ENCODE data around the gene SSR3.

Gene SSR3

DNA sequence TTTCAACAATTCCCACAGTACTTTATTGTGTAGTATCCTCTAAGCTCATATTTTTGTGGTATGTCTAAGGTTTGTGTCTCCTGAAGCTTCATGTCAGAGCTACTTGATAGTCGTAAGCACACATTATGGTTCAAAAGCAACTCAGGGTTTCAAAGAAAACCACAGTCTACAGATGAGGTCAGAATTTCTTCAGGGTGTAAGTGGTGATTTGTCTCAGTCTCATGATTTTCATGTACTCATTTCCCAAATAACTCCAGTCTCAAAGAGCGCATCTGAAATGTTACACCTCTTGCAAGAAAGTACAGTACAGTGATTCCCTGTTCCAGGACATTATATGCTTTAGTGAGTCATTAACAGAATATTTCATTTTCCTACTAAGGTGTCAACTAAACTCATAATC, 47.5 kb upstream of the SSR3 start:
- Histone ChIP-seq H3F3A (ENCODE audit: insufficient read depth, low read length) (no peaks in the 10 kb centered on the region), H2AFZ (ENCODE audit: low read length) (no peak overlapping the region), H3K4me3 (ENCODE audit: low read length) (no peak overlapping the region), H3K4me2 (ENCODE audit: low read depth, low read length) (no peak overlapping the region), H3K9ac (ENCODE audit: low read length) (no peak overlapping the region), H3K9me2 (replicated peaks; ENCODE audit: insufficient read depth, low read length) (no peaks in the 10 kb centered on the region), H3K9me3 (replicated peaks; ENCODE audit: insufficient read depth, low read length) (no peaks in the 10 kb centered on the region), H3K27ac (ENCODE audit: low read length) (no peak overlapping the region), H3K79me2 (ENCODE audit: low read length) (no peaks in the 10 kb centered on the region), H3K27me3 (replicated peaks; ENCODE audit: insufficient read depth, low read length) (no peaks in the 10 kb centered on the region), H4K20me1 (ENCODE audit: insufficient read depth, low read length) (no peaks in the 10 kb centered on the region), H3K4me1 (ENCODE audit: low read length) (no peaks in the 10 kb centered on the region), H3K36me3 (replicated peaks; ENCODE audit: insufficient read depth, low read length) (no peaks in the 10 kb centered on the region)
- TF ChIP-seq, protein P1, sequence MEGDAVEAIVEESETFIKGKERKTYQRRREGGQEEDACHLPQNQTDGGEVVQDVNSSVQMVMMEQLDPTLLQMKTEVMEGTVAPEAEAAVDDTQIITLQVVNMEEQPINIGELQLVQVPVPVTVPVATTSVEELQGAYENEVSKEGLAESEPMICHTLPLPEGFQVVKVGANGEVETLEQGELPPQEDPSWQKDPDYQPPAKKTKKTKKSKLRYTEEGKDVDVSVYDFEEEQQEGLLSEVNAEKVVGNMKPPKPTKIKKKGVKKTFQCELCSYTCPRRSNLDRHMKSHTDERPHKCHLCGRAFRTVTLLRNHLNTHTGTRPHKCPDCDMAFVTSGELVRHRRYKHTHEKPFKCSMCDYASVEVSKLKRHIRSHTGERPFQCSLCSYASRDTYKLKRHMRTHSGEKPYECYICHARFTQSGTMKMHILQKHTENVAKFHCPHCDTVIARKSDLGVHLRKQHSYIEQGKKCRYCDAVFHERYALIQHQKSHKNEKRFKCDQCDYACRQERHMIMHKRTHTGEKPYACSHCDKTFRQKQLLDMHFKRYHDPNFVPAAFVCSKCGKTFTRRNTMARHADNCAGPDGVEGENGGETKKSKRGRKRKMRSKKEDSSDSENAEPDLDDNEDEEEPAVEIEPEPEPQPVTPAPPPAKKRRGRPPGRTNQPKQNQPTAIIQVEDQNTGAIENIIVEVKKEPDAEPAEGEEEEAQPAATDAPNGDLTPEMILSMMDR (IDR thresholded peaks at IDR 0.05; ENCODE audit: low read length), result no peak
- no peak for TF ChIP-seq EZH2 (optimal IDR thresholded peaks at IDR 0.05; ENCODE audit: low read depth, low read length)
- no peak for TF ChIP-seq EZH2phosphoT487 (IDR thresholded peaks at IDR 0.05; ENCODE audit: low read length)
- no peak for DNase-seq

- H3F3A ChIP-seq (ENCODE audit: insufficient read depth, low read length), result no peaks in the 10 kb centered on the region
- no peaks in the 10 kb centered on the region for H3K27me3 ChIP-seq (replicated peaks; ENCODE audit: insufficient read depth, low read length)
- no peak overlapping the region for H3K4me2 ChIP-seq (ENCODE audit: low read depth, low read length)
- no peak for TF ChIP-seq EZH2phosphoT487 (IDR thresholded peaks at IDR 0.05; ENCODE audit: low read length)
- no peaks in the 10 kb centered on the region for H4K20me1 ChIP-seq (ENCODE audit: insufficient read depth, low read length)
- H3K9me2 ChIP-seq (replicated peaks; ENCODE audit: insufficient read depth, low read length), result no peaks in the 10 kb centered on the region
- DNase-seq, result no peak
- no peaks in the 10 kb centered on the region for H3K9me3 ChIP-seq (replicated peaks; ENCODE audit: insufficient read depth, low read length)
- H3K79me2 ChIP-seq (ENCODE audit: low read length), result no peaks in the 10 kb centered on the region
- H2AFZ ChIP-seq (ENCODE audit: low read length), result no peak overlapping the region
- no peak overlapping the region for H3K27ac ChIP-seq (ENCODE audit: low read length)
- H3K4me1 ChIP-seq (ENCODE audit: low read length), result no peaks in the 10 kb centered on the region
- H3K9ac ChIP-seq (ENCODE audit: low read length), result no peak overlapping the region
- H3K36me3 ChIP-seq (replicated peaks; ENCODE audit: insufficient read depth, low read length), result no peaks in the 10 kb centered on the region
- H3K4me3 ChIP-seq (ENCODE audit: low read length), result no peak overlapping the region
Measured at GRCh38 chr3:156601497-156601896, 46.6 kb upstream of the SSR3 start.

- H2AFZ ChIP-seq (ENCODE audit: low read length), result no peak overlapping the region
- H3K4me3 ChIP-seq (ENCODE audit: low read length), result no peak overlapping the region
- no peaks in the 10 kb centered on the region for H3K27me3 ChIP-seq (replicated peaks; ENCODE audit: insufficient read depth, low read length)
- TF ChIP-seq EZH2phosphoT487 (IDR thresholded peaks at IDR 0.05; ENCODE audit: low read length), result no peak
- TF ChIP-seq, protein P1 (IDR thresholded peaks at IDR 0.05; ENCODE audit: low read length), result no peak
- TF ChIP-seq EZH2 (optimal IDR thresholded peaks at IDR 0.05; ENCODE audit: low read depth, low read length), result no peak
- no peak overlapping the region for H3K4me2 ChIP-seq (ENCODE audit: low read depth, low read length)
- H3K79me2 ChIP-seq (ENCODE audit: low read length), result no peaks in the 10 kb centered on the region
- H3K9me2 ChIP-seq (replicated peaks; ENCODE audit: insufficient read depth, low read length), result no peaks in the 10 kb centered on the region
- H3K36me3 ChIP-seq (replicated peaks; ENCODE audit: insufficient read depth, low read length), result no peaks in the 10 kb centered on the region
- H3K9me3 ChIP-seq (replicated peaks; ENCODE audit: insufficient read depth, low read length), result no peaks in the 10 kb centered on the region
- H3K27ac ChIP-seq (ENCODE audit: low read length), result no peak overlapping the region
- H3K4me1 ChIP-seq (ENCODE audit: low read length), result no peaks in the 10 kb centered on the region
- H3F3A ChIP-seq (ENCODE audit: insufficient read depth, low read length), result no peaks in the 10 kb centered on the region
- H3K9ac ChIP-seq (ENCODE audit: low read length), result no peak overlapping the region
- no peak for DNase-seq
- no peaks in the 10 kb centered on the region for H4K20me1 ChIP-seq (ENCODE audit: insufficient read depth, low read length)
Measured at GRCh38 chr3:156600834-156601233, 45.9 kb upstream of the SSR3 start.

GRCh38 chr3:156599089-156599874, 44.4 kb upstream of the SSR3 start:
- Histone ChIP-seq H3K9me3 (replicated peaks; ENCODE audit: insufficient read depth, low read length) (no peaks in the 10 kb centered on the region), H3K27me3 (replicated peaks; ENCODE audit: insufficient read depth, low read length) (no peaks in the 10 kb centered on the region), H4K20me1 (ENCODE audit: insufficient read depth, low read length) (no peaks in the 10 kb centered on the region), H3F3A (ENCODE audit: insufficient read depth, low read length) (no peaks in the 10 kb centered on the region), H2AFZ (ENCODE audit: low read length) (no peak overlapping the region), H3K36me3 (replicated peaks; ENCODE audit: insufficient read depth, low read length) (no peaks in the 10 kb centered on the region), H3K4me2 (ENCODE audit: low read depth, low read length) (no peak overlapping the region), H3K9me2 (replicated peaks; ENCODE audit: insufficient read depth, low read length) (no peaks in the 10 kb centered on the region), H3K4me3 (ENCODE audit: low read length) (no peak overlapping the region), H3K79me2 (ENCODE audit: low read length) (no peaks in the 10 kb centered on the region), H3K4me1 (ENCODE audit: low read length) (no peaks in the 10 kb centered on the region), H3K27ac (ENCODE audit: low read length) (no peak overlapping the region), H3K9ac (ENCODE audit: low read length) (no peak overlapping the region)
- DNase-seq, result no peak
- no peak for TF ChIP-seq EZH2phosphoT487 (IDR thresholded peaks at IDR 0.05; ENCODE audit: low read length)
- no peak for TF ChIP-seq EZH2 (optimal IDR thresholded peaks at IDR 0.05; ENCODE audit: low read depth, low read length)
